ENCODE results near the gene ST8SIA6. TPM values are rescaled to one million over a fixed set of nuclear protein-coding genes. Genes with fewer than 3 reads are reported as not detected.

Gene ST8SIA6
- total RNA-seq, 1 experiment from 2014 or later, result 0.19 TPM

DNA sequence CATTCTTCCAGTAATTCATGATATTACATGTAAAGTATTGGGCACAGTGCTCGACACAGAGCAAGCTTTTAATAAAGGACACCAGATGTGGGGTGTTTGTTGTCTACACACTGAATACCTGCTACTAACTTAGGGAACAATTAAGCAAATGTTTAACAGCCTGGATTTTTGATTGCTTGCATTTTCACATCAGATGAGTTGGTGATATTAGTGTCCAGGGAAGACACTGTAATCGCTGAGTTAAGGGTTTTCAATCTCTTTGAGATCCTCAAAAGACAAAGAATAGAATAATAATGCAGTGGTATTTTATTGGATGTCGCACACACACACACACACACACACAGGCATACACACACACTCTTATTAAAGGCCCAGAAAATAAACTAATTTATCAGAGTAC, 147.3 kb downstream of the ST8SIA6 start:
- H3K27me3 Mint-ChIP-seq (ENCODE audit: insufficient read depth, unreplicated experiment), result peaks cover 16% of the 10 kb centered on the region
- H3K4me1 Mint-ChIP-seq (ENCODE audit: insufficient read depth, unreplicated experiment), result no peaks in the 10 kb centered on the region
- H3K36me3 Mint-ChIP-seq (ENCODE audit: insufficient read depth, unreplicated experiment), result no peaks in the 10 kb centered on the region
- no TSS peak for BruUV-seq (replicated peaks)
- TF ChIP-seq, protein P1, sequence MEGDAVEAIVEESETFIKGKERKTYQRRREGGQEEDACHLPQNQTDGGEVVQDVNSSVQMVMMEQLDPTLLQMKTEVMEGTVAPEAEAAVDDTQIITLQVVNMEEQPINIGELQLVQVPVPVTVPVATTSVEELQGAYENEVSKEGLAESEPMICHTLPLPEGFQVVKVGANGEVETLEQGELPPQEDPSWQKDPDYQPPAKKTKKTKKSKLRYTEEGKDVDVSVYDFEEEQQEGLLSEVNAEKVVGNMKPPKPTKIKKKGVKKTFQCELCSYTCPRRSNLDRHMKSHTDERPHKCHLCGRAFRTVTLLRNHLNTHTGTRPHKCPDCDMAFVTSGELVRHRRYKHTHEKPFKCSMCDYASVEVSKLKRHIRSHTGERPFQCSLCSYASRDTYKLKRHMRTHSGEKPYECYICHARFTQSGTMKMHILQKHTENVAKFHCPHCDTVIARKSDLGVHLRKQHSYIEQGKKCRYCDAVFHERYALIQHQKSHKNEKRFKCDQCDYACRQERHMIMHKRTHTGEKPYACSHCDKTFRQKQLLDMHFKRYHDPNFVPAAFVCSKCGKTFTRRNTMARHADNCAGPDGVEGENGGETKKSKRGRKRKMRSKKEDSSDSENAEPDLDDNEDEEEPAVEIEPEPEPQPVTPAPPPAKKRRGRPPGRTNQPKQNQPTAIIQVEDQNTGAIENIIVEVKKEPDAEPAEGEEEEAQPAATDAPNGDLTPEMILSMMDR (IDR thresholded peaks at IDR 0.05; ENCODE audit: unreplicated experiment), result no peak
- intact Hi-C loops (cut with micrococcal nuclease), result no loop called here
- DNase-seq (ENCODE audit: unreplicated experiment), result no peak
- POLR2A ChIA-PET, result interaction anchor here (0.6 kb wide), 1 partner anchor 19 kb away, joined by 3 read pairs; no protein-coding TSS in a partner anchor
- no peak overlapping the region for H3K4me3 Mint-ChIP-seq (ENCODE audit: unreplicated experiment)
- H3K9me3 Mint-ChIP-seq (ENCODE audit: unreplicated experiment), result no peaks in the 10 kb centered on the region
- no peak overlapping the region for H3K27ac Mint-ChIP-seq (ENCODE audit: low read depth, unreplicated experiment)
- CTCF ChIA-PET, result interaction anchor here (0.7 to 1.2 kb wide), 4 partner anchors 12 to 1216 kb away, joined by 3 to 4 read pairs (median 3); no protein-coding TSS in a partner anchor

DNA sequence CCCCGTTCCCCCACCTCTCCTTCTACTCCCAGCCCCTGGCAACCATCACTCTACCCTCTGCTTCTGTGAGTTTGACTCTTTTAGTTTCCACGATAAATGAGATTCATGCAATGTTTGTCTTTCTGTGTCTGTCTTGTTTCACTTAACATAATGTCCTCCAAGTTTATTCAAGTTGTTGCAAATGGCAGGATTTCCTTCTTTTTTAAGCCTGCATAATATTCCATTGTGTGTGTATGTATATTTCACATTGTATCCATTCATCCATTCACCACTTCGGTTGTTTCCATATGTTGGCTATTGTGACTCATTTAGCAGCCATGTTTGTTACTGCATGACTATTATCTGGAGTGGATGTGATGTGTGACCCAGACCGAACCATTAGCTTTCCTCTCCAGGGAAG, 162.0 kb downstream of the ST8SIA6 start:
- TF ChIP-seq, protein P1 (IDR thresholded peaks at IDR 0.05; ENCODE audit: unreplicated experiment), result no peak
- Mint-ChIP-seq H3K27ac (ENCODE audit: low read depth, unreplicated experiment) (no peak overlapping the region), H3K4me1 (ENCODE audit: insufficient read depth, unreplicated experiment) (peaks cover 5% of the 10 kb centered on the region), H3K36me3 (ENCODE audit: insufficient read depth, unreplicated experiment) (no peaks in the 10 kb centered on the region), H3K4me3 (ENCODE audit: unreplicated experiment) (no peak overlapping the region), H3K27me3 (ENCODE audit: insufficient read depth, unreplicated experiment) (peaks cover 31% of the 10 kb centered on the region), H3K9me3 (ENCODE audit: unreplicated experiment) (no peaks in the 10 kb centered on the region)
- CTCF ChIA-PET, result interaction anchor here (1.3 to 2.2 kb wide), 3 partner anchors 15 to 140 kb away, joined by 3 to 12 read pairs (median 4); no protein-coding TSS in a partner anchor
- intact Hi-C loops (cut with micrococcal nuclease), result no loop called here
- DNase-seq (ENCODE audit: unreplicated experiment), result no peak
- POLR2A ChIA-PET, result no interaction called here
- no TSS peak for BruUV-seq (replicated peaks)

DNA sequence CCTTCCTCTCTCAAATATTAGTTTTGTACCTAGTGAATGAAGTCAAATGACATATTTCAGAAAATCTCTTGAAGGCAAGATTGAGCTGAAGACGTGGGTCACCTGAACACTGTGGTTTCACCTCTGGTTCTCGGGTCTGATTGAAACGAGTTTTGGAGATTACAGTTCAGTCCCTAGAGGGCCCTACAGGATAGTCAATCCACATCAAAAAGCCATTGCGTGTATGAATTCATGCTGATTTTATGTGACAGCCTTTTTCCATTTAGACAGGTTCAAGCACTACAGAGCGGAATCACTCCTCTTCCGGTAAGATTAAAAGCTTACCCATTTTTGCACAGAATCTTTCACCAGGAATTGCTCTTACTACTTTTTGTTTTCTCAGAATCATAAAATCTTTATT, 164.2 kb downstream of the ST8SIA6 start:
- peaks cover 5% of the 10 kb centered on the region for H3K4me1 Mint-ChIP-seq (ENCODE audit: insufficient read depth, unreplicated experiment)
- no peak overlapping the region for H3K27ac Mint-ChIP-seq (ENCODE audit: low read depth, unreplicated experiment)
- CTCF ChIA-PET, result interaction anchor here (0.5 to 4.2 kb wide), 45 partner anchors 11 to 1737 kb away, joined by 3 to 94 read pairs (median 4); no protein-coding TSS in a partner anchor
- TF ChIP-seq, protein P1 (IDR thresholded peaks at IDR 0.05; ENCODE audit: unreplicated experiment), result peak; percentile 66
- H3K27me3 Mint-ChIP-seq (ENCODE audit: insufficient read depth, unreplicated experiment), result peaks cover 46% of the 10 kb centered on the region
- no peaks in the 10 kb centered on the region for H3K9me3 Mint-ChIP-seq (ENCODE audit: unreplicated experiment)
- no peak overlapping the region for H3K4me3 Mint-ChIP-seq (ENCODE audit: unreplicated experiment)
- intact Hi-C loops (cut with micrococcal nuclease), result loop anchor here (1.0 kb wide), 3 partner anchors 122 to 309 kb away; no protein-coding TSS in a partner anchor
- DNase-seq (ENCODE audit: unreplicated experiment), result peak; percentile 57
- POLR2A ChIA-PET, result interaction anchor here (0.7 kb wide), 1 partner anchor 89 kb away, joined by 3 read pairs; no protein-coding TSS in a partner anchor
- H3K36me3 Mint-ChIP-seq (ENCODE audit: insufficient read depth, unreplicated experiment), result no peaks in the 10 kb centered on the region
- BruUV-seq (replicated peaks), result no TSS peak

DNA sequence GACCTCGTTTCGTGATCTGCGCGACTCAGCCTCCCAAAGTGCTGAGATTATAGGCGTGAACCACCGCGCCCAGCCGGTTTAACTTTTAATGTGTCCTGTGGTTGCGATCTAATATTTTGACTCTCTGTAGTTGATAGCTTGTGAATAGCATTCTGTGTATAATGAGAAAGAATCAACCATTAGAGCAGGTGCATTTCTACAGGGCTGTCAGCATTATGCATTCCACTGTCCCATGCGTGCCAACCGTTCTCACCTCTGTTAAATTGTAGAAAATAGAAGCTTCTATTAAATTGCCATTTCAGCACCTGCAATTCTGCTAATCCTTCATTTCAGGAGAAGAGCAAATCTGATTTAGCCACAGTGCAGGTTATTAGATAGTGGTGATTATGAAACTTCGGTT, 164.6 kb downstream of the ST8SIA6 start:
- ChIA-PET POLR2A (interaction anchor here (0.7 kb wide), 1 partner anchor 89 kb away, joined by 3 read pairs; no protein-coding TSS in a partner anchor), CTCF (interaction anchor here (0.5 to 4.2 kb wide), 41 partner anchors 10 to 817 kb away, joined by 3 to 94 read pairs (median 5); no protein-coding TSS in a partner anchor)
- Mint-ChIP-seq H3K4me1 (ENCODE audit: insufficient read depth, unreplicated experiment) (peaks cover 5% of the 10 kb centered on the region), H3K4me3 (ENCODE audit: unreplicated experiment) (no peak overlapping the region), H3K36me3 (ENCODE audit: insufficient read depth, unreplicated experiment) (no peaks in the 10 kb centered on the region), H3K27ac (ENCODE audit: low read depth, unreplicated experiment) (no peak overlapping the region), H3K9me3 (ENCODE audit: unreplicated experiment) (no peaks in the 10 kb centered on the region), H3K27me3 (ENCODE audit: insufficient read depth, unreplicated experiment) (peaks cover 46% of the 10 kb centered on the region)
- no peak for DNase-seq (ENCODE audit: unreplicated experiment)
- TF ChIP-seq, protein P1 (IDR thresholded peaks at IDR 0.05; ENCODE audit: unreplicated experiment), result no peak
- BruUV-seq (replicated peaks), result no TSS peak
- intact Hi-C loops (cut with micrococcal nuclease), result loop anchor here (1.0 kb wide), 3 partner anchors 123 to 310 kb away; no protein-coding TSS in a partner anchor
